ENCODE measurements around the gene LRRC36. TPM values are rescaled to one million over a fixed set of nuclear protein-coding genes. Genes with fewer than 3 reads are reported as not detected.

LRRC36 gene
- total RNA-seq, 1 experiment from 2014 or later = not detected

DNA sequence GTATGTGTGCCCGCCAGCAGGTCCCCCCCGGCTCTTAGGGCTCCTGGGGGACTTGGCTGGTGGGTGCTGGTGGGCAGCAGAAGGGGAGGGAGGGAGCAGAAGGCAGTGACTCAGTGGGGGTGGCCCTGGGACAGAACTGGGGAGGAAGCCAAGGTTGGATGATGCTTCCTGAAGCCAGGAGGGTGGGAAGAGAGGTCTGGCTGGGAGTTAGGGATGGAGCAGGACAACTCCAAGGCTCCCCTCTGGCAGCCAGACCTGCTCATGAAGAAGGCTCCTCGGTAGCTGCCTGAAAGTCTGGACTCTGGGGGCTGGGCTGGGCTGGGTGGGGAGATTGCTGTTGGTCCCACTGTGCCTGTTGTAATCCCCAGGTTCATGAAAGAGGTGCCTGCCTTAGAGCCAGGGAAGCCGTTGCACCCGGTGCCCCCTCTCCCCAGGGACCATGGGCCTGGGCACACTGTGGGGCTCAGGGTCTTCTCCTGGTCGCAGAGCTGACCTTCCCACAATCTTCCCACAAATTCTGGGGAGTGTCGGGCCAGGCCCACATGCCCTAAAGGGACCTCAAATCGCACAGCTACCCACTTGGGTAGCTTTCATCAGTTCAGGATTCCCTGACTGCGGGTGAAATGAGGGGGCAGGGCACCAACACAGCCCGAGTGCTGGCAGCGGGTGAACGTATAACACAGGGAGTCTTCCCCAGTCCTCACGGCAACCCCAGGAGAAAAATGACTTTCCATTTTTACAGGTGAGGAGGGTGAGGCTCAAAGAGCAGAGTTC is 48.4 kb upstream of the LRRC36 start:
- BruUV-seq (replicated peaks) = no TSS peak
- intact Hi-C loops (cut with micrococcal nuclease) = loop anchor here (2.0 to 5.0 kb wide), 2 partner anchors 31 to 59 kb away; partner anchors contain the start of gene FHOD1
- Histone ChIP-seq H3K9me2 (ENCODE audit: insufficient read depth) (no peaks in the 10 kb centered on the region), H3K9ac (ENCODE audit: low read length) (peak overlapping the region; percentile 88), H2AFZ (ENCODE audit: low read depth, low read length, poor library complexity, severe bottlenecking) (no peak overlapping the region), H3K36me3 (ENCODE audit: control insufficient read depth in 1 of 2, insufficient read depth in 2 of 2, low read length in 2 of 2) (peaks cover 6 to 19% of the 10 kb centered on the region in 2 experiments; a peak in 2 of 4 replicates), H3K27ac (ENCODE audit: low read depth, low read length) (peak overlapping the region; percentile 91), H3K4me3 (replicated peaks in 1 of 2; ENCODE audit: low read depth in 1 of 2, low read length in 2 of 2) (peak overlapping the region; percentile 86 to 87), H4K20me1 (ENCODE audit: insufficient read depth) (no peaks in the 10 kb centered on the region), H3K9me3 (ENCODE audit: control insufficient read depth in 1 of 2, insufficient read depth in 1 of 2, low read depth in 1 of 2, low read length in 2 of 2) (no peaks in the 10 kb centered on the region), H3K4me2 (ENCODE audit: low read length) (peak overlapping the region; percentile 96), H3K79me2 (ENCODE audit: insufficient read depth, low read length) (peaks cover 31% of the 10 kb centered on the region), H3K27me3 (ENCODE audit: insufficient read depth, low read length) (no peaks in the 10 kb centered on the region), H3K4me1 (ENCODE audit: control insufficient read depth in 1 of 2, insufficient read depth in 2 of 2, low read length in 2 of 2) (peaks cover 28 to 39% of the 10 kb centered on the region in 2 experiments)
- DNase-seq (ENCODE audit: low read depth, low spot score) = no peak
- ChIA-PET RAD21 (ENCODE audit: low non-redundant PET in 1 of 2, low total read pairs in 2 of 2, uncharacterized antibody in 2 of 2, unreplicated experiment in 2 of 2) (interaction anchor here (1.0 to 1.5 kb wide), 4 partner anchors 18 to 32 kb away, joined by 3 to 4 read pairs (median 4); partner anchors contain the start of gene FHOD1 (in 1 of the 2)), CTCF (interaction anchor here (0.7 to 3.2 kb wide), 8 partner anchors 8 to 925 kb away, joined by 3 to 22 read pairs (median 3); partner anchors contain the start of gene FHOD1), POLR2A (interaction anchor here (0.6 to 2.7 kb wide), 4 partner anchors 9 to 109 kb away, joined by 3 to 8 read pairs (median 8); no protein-coding TSS in a partner anchor)
- TF ChIP-seq SRF (IDR thresholded peaks at IDR 0.05; ENCODE audit: low read depth) = no peak
- no peak for TF ChIP-seq CBX3 (IDR thresholded peaks at IDR 0.05; ENCODE audit: low read depth)
- TF ChIP-seq POLR2AphosphoS5 (IDR thresholded peaks at IDR 0.05; ENCODE audit: low read depth, low read length) = peak; percentile 39; the same call in 1 of the 2 replicates
- TF ChIP-seq, protein P1, sequence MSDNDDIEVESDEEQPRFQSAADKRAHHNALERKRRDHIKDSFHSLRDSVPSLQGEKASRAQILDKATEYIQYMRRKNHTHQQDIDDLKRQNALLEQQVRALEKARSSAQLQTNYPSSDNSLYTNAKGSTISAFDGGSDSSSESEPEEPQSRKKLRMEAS (IDR thresholded peaks at IDR 0.05) = no peak
- TF ChIP-seq REST (IDR thresholded peaks at IDR 0.05; ENCODE audit: low read depth) = no peak
- ATAC-seq = peak; percentile 35
